GM23338 (cell line): ENCODE results near the gene PDE1A. TPM values are rescaled to one million over a fixed set of nuclear protein-coding genes. Genes with fewer than 3 reads are reported as not detected.
A peak's percentile ranks its signal among the peaks of the same experiment; 100 is the strongest.

ENCODE experiments used
- ATAC-seq: fragments of 200-7000 bp; cut with Tn5 transposase; 3 replicates; pipeline ENCODE4 v1.9.1; 2020
- DNase-seq: peaks from one replicate; pipeline ENCODE4 v3.0.0-alpha.2; 2015; ENCODE audit warnings: low spot score
- H2AFZ ChIP-seq: fragments of 200-600 bp; sonication (generic); 2 replicates; pipeline ENCODE4 v1.8.0; 2016; ENCODE audit warnings: antibody characterized with exemption, mild to moderate bottlenecking, moderate library complexity
- H3F3A ChIP-seq: fragments of 200-600 bp; sonication (generic); replicated peaks from 2 replicates; pipeline ENCODE4 v1.8.0; 2017; ENCODE audit warnings: antibody characterized with exemption, mixed run types, low read depth
- H3K27ac ChIP-seq: fragments of 200-600 bp; sonication (generic); 2 replicates; pipeline ENCODE4 v1.6.1; 2016; ENCODE audit warnings: low read depth
- H3K27me3 ChIP-seq: fragments of 200-600 bp; sonication (generic); 2 replicates; pipeline ENCODE4 v1.8.0; 2016; ENCODE audit warnings: mild to moderate bottlenecking, mixed run types, moderate library complexity; ENCODE audit not compliant: insufficient read depth
- H3K36me3 ChIP-seq: fragments of 200-600 bp; sonication (generic); 2 replicates; pipeline ENCODE4 v1.8.0; 2016; ENCODE audit warnings: mild to moderate bottlenecking; ENCODE audit not compliant: insufficient read depth
- H3K4me1 ChIP-seq: fragments of 200-600 bp; sonication (generic); 2 replicates; pipeline ENCODE4 v1.8.0; 2016; ENCODE audit warnings: mild to moderate bottlenecking, moderate library complexity; ENCODE audit not compliant: insufficient read depth
- H3K4me2 ChIP-seq: fragments of 200-600 bp; sonication (generic); 2 replicates; pipeline ENCODE4 v1.7.1; 2017; ENCODE audit warnings: mixed run types
- H3K4me3 ChIP-seq: fragments of 200-600 bp; sonication (generic); 2 replicates; pipeline ENCODE4 v1.6.1; 2016; ENCODE audit warnings: mixed run types
- H3K79me2 ChIP-seq: fragments of 200-600 bp; sonication (generic); replicated peaks from 2 replicates; pipeline ENCODE4 v1.8.0; 2017; ENCODE audit warnings: mild to moderate bottlenecking; ENCODE audit not compliant: insufficient read depth
- H3K9me2 ChIP-seq: fragments of 200-600 bp; sonication (generic); 2 replicates; pipeline ENCODE4 v1.8.0; 2017; ENCODE audit not compliant: insufficient read depth
- H4K20me1 ChIP-seq: fragments of 200-600 bp; sonication (generic); replicated peaks from 2 replicates; pipeline ENCODE4 v1.8.0; 2017; ENCODE audit warnings: mild to moderate bottlenecking; ENCODE audit not compliant: insufficient read depth
- H3K27ac Mint-ChIP-seq: 2 replicates; pipeline ENCODE4 v1.8.0; 2020; ENCODE audit warnings: inconsistent platforms, mild to moderate bottlenecking, moderate library complexity, mixed read lengths
- H3K27me3 Mint-ChIP-seq: 3 replicates; pipeline ENCODE4 v1.8.0; 2022; ENCODE audit warnings: low read depth, mild to moderate bottlenecking, moderate library complexity, mixed read lengths, inconsistent platforms; ENCODE audit not compliant: insufficient read depth, poor library complexity
- H3K36me3 Mint-ChIP-seq: 3 replicates; pipeline ENCODE4 v1.8.0; 2021; ENCODE audit warnings: low read depth, mild to moderate bottlenecking, inconsistent platforms, moderate library complexity, mixed read lengths
- H3K4me1 Mint-ChIP-seq: 3 replicates; pipeline ENCODE4 v1.8.0; 2020; ENCODE audit warnings: mild to moderate bottlenecking, inconsistent platforms, mixed read lengths
- H3K4me3 Mint-ChIP-seq: 3 replicates; pipeline ENCODE4 v1.8.0; 2021; ENCODE audit warnings: moderate library complexity, mild to moderate bottlenecking, inconsistent platforms, mixed read lengths
- H3K9me3 Mint-ChIP-seq: 3 replicates; pipeline ENCODE4 v1.8.0; 2020; ENCODE audit warnings: moderate library complexity, mild to moderate bottlenecking, inconsistent platforms, mixed read lengths
- CREB1 ChIP-seq: fragments of 250-450 bp; sonication (Bioruptor Pico); IDR thresholded peaks from 2 replicates; pipeline ENCODE4 v1.5.0; 2020; ENCODE audit warnings: low read depth, mild to moderate bottlenecking, moderate library complexity
- EZH2 ChIP-seq: fragments of 200-600 bp; sonication (generic); IDR thresholded peaks from one replicate; pipeline ENCODE4 v1.8.0; 2017; ENCODE audit warnings: antibody characterized with exemption, mild to moderate bottlenecking, low read depth; ENCODE audit not compliant: unreplicated experiment
- EZH2phosphoT487 ChIP-seq: fragments of 200-600 bp; sonication (generic); IDR thresholded peaks from one replicate; pipeline ENCODE4 v1.8.1; 2018; ENCODE audit warnings: antibody characterized with exemption; ENCODE audit not compliant: unreplicated experiment
- JUNB ChIP-seq: IDR thresholded peaks from one replicate; pipeline ENCODE4 v1.6.1; 2016; ENCODE audit warnings: antibody characterized with exemption; ENCODE audit not compliant: unreplicated experiment
- NANOG ChIP-seq: IDR thresholded peaks from 2 replicates; pipeline ENCODE4 v1.6.1; 2016; ENCODE audit warnings: antibody characterized with exemption, borderline replicate concordance
- POLR2AphosphoS5 ChIP-seq: IDR thresholded peaks from 2 replicates; pipeline ENCODE4 v1.6.1; 2016; ENCODE audit warnings: antibody characterized with exemption, low read depth
- STAT1 ChIP-seq: IDR thresholded peaks from one replicate; pipeline ENCODE4 v1.6.1; 2016; ENCODE audit warnings: antibody characterized with exemption; ENCODE audit not compliant: unreplicated experiment
- ZNF114 ChIP-seq: fragments of 250-450 bp; sonication (Bioruptor Pico); IDR thresholded peaks from 2 replicates; pipeline ENCODE4 v1.5.0; 2020; ENCODE audit warnings: mild to moderate bottlenecking, moderate library complexity
- ZNF331 ChIP-seq: fragments of 250-450 bp; sonication (Bioruptor Pico); IDR thresholded peaks from 2 replicates; pipeline ENCODE4 v1.5.0; 2020; ENCODE audit warnings: low read depth, mild to moderate bottlenecking, moderate library complexity
- polyA plus RNA-seq: library from polyadenylated mRNA; unstranded; fragments of >200 nt; fragmentation: Nextera tagmentation; extraction: Ambion mirVana; gene quantifications from 2 replicates; pipeline ENCODE4 v1.2.1, GENCODE V29; 2016
- total RNA-seq: library from RNA; depleted of rRNA; stranded (reverse); fragments of >200 nt; shearing (Covaris generic); gene quantifications from 2 replicates; pipeline ENCODE4 v1.2.3, GENCODE V29; 2014
- TF ChIP-seq, protein P1 (sequence below): IDR thresholded peaks from 2 replicates; pipeline ENCODE4 v1.6.1; 2016; ENCODE audit warnings: antibody characterized with exemption
- TF ChIP-seq, protein P2 (sequence below), 2 experiments: fragments of 200-600 bp in 1 of 2; sonication (generic) in 1 of 2; conservative IDR thresholded peaks; 2 replicates each; pipeline versions ENCODE4 v1.5.1 to v1.6.1; 2016 to 2017; ENCODE audit warnings: antibody characterized with exemption in 2 of 2, low read depth in 2 of 2, mild to moderate bottlenecking in 2 of 2, moderate library complexity in 1 of 2
- TF ChIP-seq, protein P3 (sequence below): IDR thresholded peaks from one replicate; pipeline ENCODE4 v1.6.1; 2018; ENCODE audit warnings: antibody characterized with exemption; ENCODE audit not compliant: unreplicated experiment
- TF ChIP-seq, protein P4 (sequence below): fragments of 250-450 bp; sonication (Bioruptor Pico); IDR thresholded peaks from 2 replicates; pipeline ENCODE4 v1.5.0; 2020; ENCODE audit warnings: mild to moderate bottlenecking, moderate library complexity

Gene PDE1A
- total and polyA plus RNA-seq, 2 experiments from 2014 or later: 0.28 to 0.31 TPM

DNA sequence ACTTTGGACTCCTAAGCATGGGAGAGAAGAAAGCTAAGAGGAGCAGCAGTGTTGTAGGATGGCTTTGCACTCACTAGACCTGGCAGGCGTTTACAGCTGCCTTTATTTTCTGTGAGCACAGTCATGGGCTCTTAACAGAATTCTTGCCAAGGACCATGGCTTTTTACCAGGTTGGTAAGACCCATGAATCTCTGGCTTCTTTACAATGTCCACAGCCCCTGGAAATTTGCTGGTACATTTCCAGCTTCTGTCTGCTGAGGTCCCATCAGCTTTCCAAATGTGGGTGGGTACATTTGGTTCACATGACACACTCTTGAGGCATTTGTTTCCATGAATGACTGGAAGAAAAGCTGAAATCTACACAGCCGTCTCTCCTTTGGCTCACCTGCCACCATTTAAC lies 278.5 kb downstream of the PDE1A start:
- no peak for TF ChIP-seq POLR2AphosphoS5
- TF ChIP-seq ZNF331: no peak
- TF ChIP-seq CREB1 (CRISPR knock-in tag): no peak
- TF ChIP-seq, protein P1, sequence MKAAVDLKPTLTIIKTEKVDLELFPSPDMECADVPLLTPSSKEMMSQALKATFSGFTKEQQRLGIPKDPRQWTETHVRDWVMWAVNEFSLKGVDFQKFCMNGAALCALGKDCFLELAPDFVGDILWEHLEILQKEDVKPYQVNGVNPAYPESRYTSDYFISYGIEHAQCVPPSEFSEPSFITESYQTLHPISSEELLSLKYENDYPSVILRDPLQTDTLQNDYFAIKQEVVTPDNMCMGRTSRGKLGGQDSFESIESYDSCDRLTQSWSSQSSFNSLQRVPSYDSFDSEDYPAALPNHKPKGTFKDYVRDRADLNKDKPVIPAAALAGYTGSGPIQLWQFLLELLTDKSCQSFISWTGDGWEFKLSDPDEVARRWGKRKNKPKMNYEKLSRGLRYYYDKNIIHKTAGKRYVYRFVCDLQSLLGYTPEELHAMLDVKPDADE: no peak
- no peak for TF ChIP-seq NANOG
- TF ChIP-seq EZH2phosphoT487: no peak
- TF ChIP-seq, protein P2, sequence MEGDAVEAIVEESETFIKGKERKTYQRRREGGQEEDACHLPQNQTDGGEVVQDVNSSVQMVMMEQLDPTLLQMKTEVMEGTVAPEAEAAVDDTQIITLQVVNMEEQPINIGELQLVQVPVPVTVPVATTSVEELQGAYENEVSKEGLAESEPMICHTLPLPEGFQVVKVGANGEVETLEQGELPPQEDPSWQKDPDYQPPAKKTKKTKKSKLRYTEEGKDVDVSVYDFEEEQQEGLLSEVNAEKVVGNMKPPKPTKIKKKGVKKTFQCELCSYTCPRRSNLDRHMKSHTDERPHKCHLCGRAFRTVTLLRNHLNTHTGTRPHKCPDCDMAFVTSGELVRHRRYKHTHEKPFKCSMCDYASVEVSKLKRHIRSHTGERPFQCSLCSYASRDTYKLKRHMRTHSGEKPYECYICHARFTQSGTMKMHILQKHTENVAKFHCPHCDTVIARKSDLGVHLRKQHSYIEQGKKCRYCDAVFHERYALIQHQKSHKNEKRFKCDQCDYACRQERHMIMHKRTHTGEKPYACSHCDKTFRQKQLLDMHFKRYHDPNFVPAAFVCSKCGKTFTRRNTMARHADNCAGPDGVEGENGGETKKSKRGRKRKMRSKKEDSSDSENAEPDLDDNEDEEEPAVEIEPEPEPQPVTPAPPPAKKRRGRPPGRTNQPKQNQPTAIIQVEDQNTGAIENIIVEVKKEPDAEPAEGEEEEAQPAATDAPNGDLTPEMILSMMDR (conservative IDR thresholded peaks at IDR 0.05; ENCODE audit: low read depth in 2 of 2): no peak
- TF ChIP-seq, protein P3, sequence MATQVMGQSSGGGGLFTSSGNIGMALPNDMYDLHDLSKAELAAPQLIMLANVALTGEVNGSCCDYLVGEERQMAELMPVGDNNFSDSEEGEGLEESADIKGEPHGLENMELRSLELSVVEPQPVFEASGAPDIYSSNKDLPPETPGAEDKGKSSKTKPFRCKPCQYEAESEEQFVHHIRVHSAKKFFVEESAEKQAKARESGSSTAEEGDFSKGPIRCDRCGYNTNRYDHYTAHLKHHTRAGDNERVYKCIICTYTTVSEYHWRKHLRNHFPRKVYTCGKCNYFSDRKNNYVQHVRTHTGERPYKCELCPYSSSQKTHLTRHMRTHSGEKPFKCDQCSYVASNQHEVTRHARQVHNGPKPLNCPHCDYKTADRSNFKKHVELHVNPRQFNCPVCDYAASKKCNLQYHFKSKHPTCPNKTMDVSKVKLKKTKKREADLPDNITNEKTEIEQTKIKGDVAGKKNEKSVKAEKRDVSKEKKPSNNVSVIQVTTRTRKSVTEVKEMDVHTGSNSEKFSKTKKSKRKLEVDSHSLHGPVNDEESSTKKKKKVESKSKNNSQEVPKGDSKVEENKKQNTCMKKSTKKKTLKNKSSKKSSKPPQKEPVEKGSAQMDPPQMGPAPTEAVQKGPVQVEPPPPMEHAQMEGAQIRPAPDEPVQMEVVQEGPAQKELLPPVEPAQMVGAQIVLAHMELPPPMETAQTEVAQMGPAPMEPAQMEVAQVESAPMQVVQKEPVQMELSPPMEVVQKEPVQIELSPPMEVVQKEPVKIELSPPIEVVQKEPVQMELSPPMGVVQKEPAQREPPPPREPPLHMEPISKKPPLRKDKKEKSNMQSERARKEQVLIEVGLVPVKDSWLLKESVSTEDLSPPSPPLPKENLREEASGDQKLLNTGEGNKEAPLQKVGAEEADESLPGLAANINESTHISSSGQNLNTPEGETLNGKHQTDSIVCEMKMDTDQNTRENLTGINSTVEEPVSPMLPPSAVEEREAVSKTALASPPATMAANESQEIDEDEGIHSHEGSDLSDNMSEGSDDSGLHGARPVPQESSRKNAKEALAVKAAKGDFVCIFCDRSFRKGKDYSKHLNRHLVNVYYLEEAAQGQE: no peak
- no peak for TF ChIP-seq STAT1
- no peak for TF ChIP-seq EZH2
- TF ChIP-seq ZNF114 (CRISPR knock-in tag): no peak
- TF ChIP-seq, protein P4, sequence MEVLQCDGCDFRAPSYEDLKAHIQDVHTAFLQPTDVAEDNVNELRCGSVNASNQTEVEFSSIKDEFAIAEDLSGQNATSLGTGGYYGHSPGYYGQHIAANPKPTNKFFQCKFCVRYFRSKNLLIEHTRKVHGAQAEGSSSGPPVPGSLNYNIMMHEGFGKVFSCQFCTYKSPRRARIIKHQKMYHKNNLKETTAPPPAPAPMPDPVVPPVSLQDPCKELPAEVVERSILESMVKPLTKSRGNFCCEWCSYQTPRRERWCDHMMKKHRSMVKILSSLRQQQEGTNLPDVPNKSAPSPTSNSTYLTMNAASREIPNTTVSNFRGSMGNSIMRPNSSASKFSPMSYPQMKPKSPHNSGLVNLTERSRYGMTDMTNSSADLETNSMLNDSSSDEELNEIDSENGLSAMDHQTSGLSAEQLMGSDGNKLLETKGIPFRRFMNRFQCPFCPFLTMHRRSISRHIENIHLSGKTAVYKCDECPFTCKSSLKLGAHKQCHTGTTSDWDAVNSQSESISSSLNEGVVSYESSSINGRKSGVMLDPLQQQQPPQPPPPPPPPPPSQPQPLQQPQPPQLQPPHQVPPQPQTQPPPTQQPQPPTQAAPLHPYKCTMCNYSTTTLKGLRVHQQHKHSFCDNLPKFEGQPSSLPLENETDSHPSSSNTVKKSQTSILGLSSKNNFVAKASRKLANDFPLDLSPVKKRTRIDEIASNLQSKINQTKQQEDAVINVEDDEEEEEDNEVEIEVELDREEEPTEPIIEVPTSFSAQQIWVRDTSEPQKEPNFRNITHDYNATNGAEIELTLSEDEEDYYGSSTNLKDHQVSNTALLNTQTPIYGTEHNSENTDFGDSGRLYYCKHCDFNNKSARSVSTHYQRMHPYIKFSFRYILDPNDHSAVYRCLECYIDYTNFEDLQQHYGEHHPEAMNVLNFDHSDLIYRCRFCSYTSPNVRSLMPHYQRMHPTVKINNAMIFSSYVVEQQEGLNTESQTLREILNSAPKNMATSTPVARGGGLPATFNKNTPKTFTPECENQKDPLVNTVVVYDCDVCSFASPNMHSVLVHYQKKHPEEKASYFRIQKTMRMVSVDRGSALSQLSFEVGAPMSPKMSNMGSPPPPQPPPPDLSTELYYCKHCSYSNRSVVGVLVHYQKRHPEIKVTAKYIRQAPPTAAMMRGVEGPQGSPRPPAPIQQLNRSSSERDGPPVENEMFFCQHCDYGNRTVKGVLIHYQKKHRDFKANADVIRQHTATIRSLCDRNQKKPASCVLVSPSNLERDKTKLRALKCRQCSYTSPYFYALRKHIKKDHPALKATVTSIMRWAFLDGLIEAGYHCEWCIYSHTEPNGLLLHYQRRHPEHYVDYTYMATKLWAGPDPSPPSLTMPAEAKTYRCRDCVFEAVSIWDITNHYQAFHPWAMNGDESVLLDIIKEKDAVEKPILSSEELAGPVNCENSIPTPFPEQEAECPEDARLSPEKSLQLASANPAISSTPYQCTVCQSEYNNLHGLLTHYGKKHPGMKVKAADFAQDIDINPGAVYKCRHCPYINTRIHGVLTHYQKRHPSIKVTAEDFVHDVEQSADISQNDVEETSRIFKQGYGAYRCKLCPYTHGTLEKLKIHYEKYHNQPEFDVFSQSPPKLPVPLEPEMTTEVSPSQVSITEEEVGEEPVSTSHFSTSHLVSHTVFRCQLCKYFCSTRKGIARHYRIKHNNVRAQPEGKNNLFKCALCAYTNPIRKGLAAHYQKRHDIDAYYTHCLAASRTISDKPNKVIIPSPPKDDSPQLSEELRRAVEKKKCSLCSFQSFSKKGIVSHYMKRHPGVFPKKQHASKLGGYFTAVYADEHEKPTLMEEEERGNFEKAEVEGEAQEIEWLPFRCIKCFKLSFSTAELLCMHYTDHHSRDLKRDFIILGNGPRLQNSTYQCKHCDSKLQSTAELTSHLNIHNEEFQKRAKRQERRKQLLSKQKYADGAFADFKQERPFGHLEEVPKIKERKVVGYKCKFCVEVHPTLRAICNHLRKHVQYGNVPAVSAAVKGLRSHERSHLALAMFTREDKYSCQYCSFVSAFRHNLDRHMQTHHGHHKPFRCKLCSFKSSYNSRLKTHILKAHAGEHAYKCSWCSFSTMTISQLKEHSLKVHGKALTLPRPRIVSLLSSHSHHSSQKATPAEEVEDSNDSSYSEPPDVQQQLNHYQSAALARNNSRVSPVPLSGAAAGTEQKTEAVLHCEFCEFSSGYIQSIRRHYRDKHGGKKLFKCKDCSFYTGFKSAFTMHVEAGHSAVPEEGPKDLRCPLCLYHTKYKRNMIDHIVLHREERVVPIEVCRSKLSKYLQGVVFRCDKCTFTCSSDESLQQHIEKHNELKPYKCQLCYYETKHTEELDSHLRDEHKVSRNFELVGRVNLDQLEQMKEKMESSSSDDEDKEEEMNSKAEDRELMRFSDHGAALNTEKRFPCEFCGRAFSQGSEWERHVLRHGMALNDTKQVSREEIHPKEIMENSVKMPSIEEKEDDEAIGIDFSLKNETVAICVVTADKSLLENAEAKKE (CRISPR knock-in tag): no peak
- no peak for TF ChIP-seq JUNB
- Histone ChIP-seq H3K27me3 (no peaks in the 10 kb centered on the region), H3K4me2 (no peak overlapping the region), H3K4me3 (no peak overlapping the region), H3K4me1 (peaks cover 3% of the 10 kb centered on the region; the same call in 1 of the 2 replicates), H3K79me2 (no peaks in the 10 kb centered on the region), H3K9me2 (no peaks in the 10 kb centered on the region), H3K36me3 (no peaks in the 10 kb centered on the region), H3K27ac (no peak overlapping the region), H4K20me1 (no peaks in the 10 kb centered on the region), H3F3A (no peaks in the 10 kb centered on the region), H2AFZ (peak overlapping the region; percentile 80)
- Mint-ChIP-seq H3K27me3 (peaks cover 2% of the 10 kb centered on the region), H3K27ac (0 out of 2 replicates have a peak overlapping the region, but pooled peaks have one; percentile 5), H3K9me3 (no peaks in the 10 kb centered on the region), H3K4me3 (no peak overlapping the region), H3K36me3 (no peaks in the 10 kb centered on the region), H3K4me1 (peaks cover 12% of the 10 kb centered on the region; the same call in 2 of the 3 replicates)
- ATAC-seq (no peak), DNase-seq (no peak)
